ENCODE measurements around the gene RELL1. TPM values are rescaled to one million over a fixed set of nuclear protein-coding genes. Genes with fewer than 3 reads are reported as not detected.
"Not testable (repeated sequence)": the region's sequence is repeated elsewhere in the genome, so short reads cannot be mapped to it uniquely, and the experiment has no call there.

Gene RELL1
- total and polyA plus RNA-seq, 12 donors: 2.3 to 39.9 (median 26.7) TPM

DNA sequence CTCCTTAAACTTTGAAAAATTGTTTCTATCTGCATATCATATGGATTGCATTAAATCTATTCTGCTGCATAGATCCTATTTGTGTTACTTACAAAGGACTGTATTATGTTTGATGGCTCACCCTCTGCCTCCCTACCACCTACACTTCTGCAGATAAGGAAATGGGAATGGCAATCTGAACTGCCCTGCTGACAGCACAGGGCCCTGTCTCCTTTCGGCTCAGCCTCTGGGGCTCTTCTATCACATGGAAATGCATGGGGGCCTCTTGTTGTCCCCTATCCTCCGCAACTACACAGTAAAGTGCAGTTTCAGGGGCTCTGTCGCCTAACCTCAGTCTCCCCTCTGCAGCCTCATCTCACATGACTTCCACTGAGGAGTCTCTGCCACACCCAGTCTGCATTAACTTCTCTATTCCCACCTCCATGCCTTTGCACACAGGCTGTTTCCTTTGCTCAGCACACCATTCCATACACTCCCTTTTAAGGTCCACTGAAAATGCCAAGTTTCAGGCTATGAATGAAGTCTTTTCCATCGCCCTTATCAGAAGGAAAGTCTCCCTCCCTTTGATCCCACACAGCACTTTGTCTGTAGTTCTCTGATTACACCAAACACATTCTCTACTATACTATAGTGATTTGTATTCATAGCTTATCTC lies 12.5 kb downstream of the RELL1 start:
- H3K36me3 ChIP-seq: no peaks in the 10 kb centered on the region
- H3K4me3 ChIP-seq: no peak overlapping the region
- DNase-seq (no peak), ATAC-seq (peak in 5 of 8 donors; percentile 33 to 61 (median 43))
- no peaks in the 10 kb centered on the region for H3K9me3 ChIP-seq
- TF ChIP-seq, protein P1, sequence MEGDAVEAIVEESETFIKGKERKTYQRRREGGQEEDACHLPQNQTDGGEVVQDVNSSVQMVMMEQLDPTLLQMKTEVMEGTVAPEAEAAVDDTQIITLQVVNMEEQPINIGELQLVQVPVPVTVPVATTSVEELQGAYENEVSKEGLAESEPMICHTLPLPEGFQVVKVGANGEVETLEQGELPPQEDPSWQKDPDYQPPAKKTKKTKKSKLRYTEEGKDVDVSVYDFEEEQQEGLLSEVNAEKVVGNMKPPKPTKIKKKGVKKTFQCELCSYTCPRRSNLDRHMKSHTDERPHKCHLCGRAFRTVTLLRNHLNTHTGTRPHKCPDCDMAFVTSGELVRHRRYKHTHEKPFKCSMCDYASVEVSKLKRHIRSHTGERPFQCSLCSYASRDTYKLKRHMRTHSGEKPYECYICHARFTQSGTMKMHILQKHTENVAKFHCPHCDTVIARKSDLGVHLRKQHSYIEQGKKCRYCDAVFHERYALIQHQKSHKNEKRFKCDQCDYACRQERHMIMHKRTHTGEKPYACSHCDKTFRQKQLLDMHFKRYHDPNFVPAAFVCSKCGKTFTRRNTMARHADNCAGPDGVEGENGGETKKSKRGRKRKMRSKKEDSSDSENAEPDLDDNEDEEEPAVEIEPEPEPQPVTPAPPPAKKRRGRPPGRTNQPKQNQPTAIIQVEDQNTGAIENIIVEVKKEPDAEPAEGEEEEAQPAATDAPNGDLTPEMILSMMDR (IDR thresholded peaks at IDR 0.05): no peak
- WGBS, 2 donors: 72 to 80% methylated on average over 4 of the region's 4 CpGs
- intact Hi-C loops (cut with DNase I): loop anchor here in 1 of 10 donors (5.0 kb wide), 1 partner anchor 66 kb away; no protein-coding TSS in a partner anchor
- peak overlapping the region in 2 of 10 donors; percentile 34 to 61 for H3K27ac ChIP-seq
- H3K27me3 ChIP-seq: no peaks in the 10 kb centered on the region
- H3K4me1 ChIP-seq: peaks cover 6 to 82% (median 47%) of the 10 kb centered on the region in 9 donors

DNA sequence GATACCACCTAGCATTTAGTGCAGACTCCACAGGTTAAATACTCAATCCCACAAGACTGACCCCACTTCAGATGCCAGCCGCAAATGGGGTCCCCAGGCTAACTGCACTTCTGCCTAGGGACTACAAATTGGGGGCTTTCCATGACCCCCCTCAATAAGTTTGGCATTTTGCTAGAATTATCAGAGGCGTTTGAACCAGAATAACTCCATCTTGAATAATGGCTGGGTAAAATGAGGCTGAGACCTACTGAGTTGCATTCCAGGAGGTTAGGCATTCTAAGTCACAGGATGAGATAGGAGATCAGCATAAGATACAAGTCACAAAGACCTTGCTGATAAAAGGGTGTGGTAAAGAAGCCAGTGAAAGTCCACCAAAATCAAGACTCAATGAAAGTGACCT lies 15.1 kb downstream of the RELL1 start:
- H3K27ac ChIP-seq: peak overlapping the region in 1 of 10 donors; percentile 25
- WGBS, 2 donors: 50 to 77% methylated on average over 2 of the region's 2 CpGs
- H3K4me1 ChIP-seq: peaks cover 16 to 77% (median 52%) of the 10 kb centered on the region in 9 donors
- TF ChIP-seq, protein P1 (IDR thresholded peaks at IDR 0.05): no peak
- H3K4me3 ChIP-seq: no peak overlapping the region
- ATAC-seq: no peak
- H3K27me3 ChIP-seq: no peaks in the 10 kb centered on the region
- no peak for DNase-seq
- H3K9me3 ChIP-seq: no peaks in the 10 kb centered on the region
- intact Hi-C loops (cut with DNase I): loop anchor here in 1 of 10 donors (5.0 kb wide), 1 partner anchor 64 kb away; no protein-coding TSS in a partner anchor
- H3K36me3 ChIP-seq: no peaks in the 10 kb centered on the region

DNA sequence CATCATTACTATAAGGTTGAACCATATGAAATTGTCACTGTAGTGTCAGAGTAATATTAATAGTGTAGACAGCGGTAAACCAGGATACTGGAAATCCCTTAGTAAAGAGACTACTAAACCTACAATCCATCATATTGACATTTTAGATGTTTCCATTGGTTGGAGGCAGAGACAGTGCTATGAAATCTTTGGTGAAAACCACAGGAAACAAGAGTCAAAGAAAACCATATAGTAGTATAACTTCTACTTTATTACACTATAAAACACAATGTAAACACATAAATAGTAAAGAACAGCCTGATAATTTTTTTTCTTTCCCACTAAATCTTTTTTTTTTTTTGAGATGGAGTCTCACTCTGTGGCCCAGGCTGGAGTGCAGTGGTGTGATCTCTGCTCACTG lies 15.9 kb downstream of the RELL1 start:
- H3K4me1 ChIP-seq: peaks cover 23 to 77% (median 52%) of the 10 kb centered on the region in 9 donors
- WGBS, 2 donors: 98 to 100% methylated on average over 1 of the region's 1 CpG
- no peak overlapping the region for H3K27ac ChIP-seq
- TF ChIP-seq, protein P1 (IDR thresholded peaks at IDR 0.05): no peak
- intact Hi-C loops (cut with DNase I): loop anchor here in 1 of 10 donors (5.0 kb wide), 1 partner anchor 63 kb away; no protein-coding TSS in a partner anchor
- H3K9me3 ChIP-seq: no peaks in the 10 kb centered on the region
- DNase-seq (no peak), ATAC-seq (no peak)
- H3K36me3 ChIP-seq: no peaks in the 10 kb centered on the region
- H3K27me3 ChIP-seq: no peaks in the 10 kb centered on the region
- no peak overlapping the region for H3K4me3 ChIP-seq

DNA sequence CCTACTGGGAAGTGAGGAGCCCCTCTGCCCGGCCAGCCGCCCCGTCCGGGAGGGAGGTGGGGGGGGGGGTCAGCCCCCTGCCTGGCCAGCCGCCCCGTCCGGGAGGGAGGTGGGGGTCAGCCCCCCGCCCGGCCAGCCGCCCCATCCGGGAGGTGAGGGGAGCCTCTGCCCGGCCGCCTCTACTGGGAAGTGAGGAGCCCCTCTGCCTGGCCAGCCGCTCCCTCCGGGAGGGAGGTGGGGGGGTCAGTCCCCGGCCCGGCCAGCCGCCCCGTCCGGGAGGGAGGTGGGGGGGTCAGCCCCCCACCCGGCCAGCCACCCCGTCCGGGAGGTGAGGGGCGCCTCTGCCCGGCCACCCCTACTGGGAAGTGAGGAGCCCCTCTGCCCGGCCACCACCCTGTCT lies 17.1 kb downstream of the RELL1 start:
- H3K4me1 ChIP-seq: peaks cover 18 to 77% (median 53%) of the 10 kb centered on the region in 9 donors
- ATAC-seq, H3K27ac ChIP-seq, H3K27me3 ChIP-seq, H3K9me3 ChIP-seq, H3K36me3 ChIP-seq, DNase-seq, H3K4me3 ChIP-seq: not testable (repeated sequence)
- 90 to 96% methylated on average over 8 to 16 of the region's 26 CpGs for WGBS, 2 donors
- intact Hi-C loops (cut with DNase I): loop anchor here in 1 of 10 donors (10.0 kb wide), 1 partner anchor 226 kb away; the partner anchor contains the start of gene TBC1D1
